HepG2 (cell line): Measurements from ENCODE around the gene HDLBP. TPM values are rescaled to one million over a fixed set of nuclear protein-coding genes. Genes with fewer than 3 reads are reported as not detected.

Experiments used
- DDIT3 ChIP-seq: sonication (generic); formaldehyde crosslinking; IDR thresholded peaks from 2 replicates; pipeline ENCODE4 v1.4.0; 2020; ENCODE audit warnings: mild to moderate bottlenecking, missing genetic modification reagents
- DMTF1 ChIP-seq: sonication (generic); formaldehyde crosslinking; IDR thresholded peaks from 2 replicates; pipeline ENCODE4 v1.4.0; 2020; ENCODE audit warnings: mild to moderate bottlenecking, missing genetic modification reagents
- HOMEZ ChIP-seq: IDR thresholded peaks from 2 replicates; pipeline ENCODE4 v1.6.1; 2016; ENCODE audit warnings: low read depth
- MXD1 ChIP-seq: sonication (generic); formaldehyde crosslinking; IDR thresholded peaks from 2 replicates; pipeline ENCODE4 v1.4.0; 2020; ENCODE audit warnings: mild to moderate bottlenecking, missing genetic modification reagents
- POGZ ChIP-seq: sonication (generic); formaldehyde crosslinking; IDR thresholded peaks from 2 replicates; pipeline ENCODE4 v1.4.0; 2020; ENCODE audit warnings: mild to moderate bottlenecking, missing genetic modification reagents
- TFDP1 ChIP-seq: IDR thresholded peaks from 2 replicates; pipeline ENCODE4 v1.6.1; 2016; ENCODE audit warnings: missing compliant biosample characterization, missing genetic modification reagents, borderline replicate concordance
- ZBTB42 ChIP-seq: sonication (generic); formaldehyde crosslinking; IDR thresholded peaks from 2 replicates; pipeline ENCODE4 v1.5.0; 2020; ENCODE audit warnings: mild to moderate bottlenecking, missing genetic modification reagents
- ZBTB7B ChIP-seq: sonication (generic); formaldehyde crosslinking; IDR thresholded peaks from 2 replicates; pipeline ENCODE4 v1.4.0; 2020; ENCODE audit warnings: missing genetic modification reagents
- ZEB1 ChIP-seq: IDR thresholded peaks from 2 replicates; pipeline ENCODE4 v1.6.1; 2012; ENCODE audit warnings: mild to moderate bottlenecking, low read depth, inconsistent platforms; ENCODE audit not compliant: insufficient replicate concordance
- ZFAT ChIP-seq: sonication (generic); formaldehyde crosslinking; conservative IDR thresholded peaks from 2 replicates; pipeline ENCODE4 v1.8.1; 2023; ENCODE audit warnings: missing genetic modification reagents, inconsistent platforms
- ZFY ChIP-seq: sonication (generic); formaldehyde crosslinking; IDR thresholded peaks from 2 replicates; pipeline ENCODE4 v1.4.0; 2020; ENCODE audit warnings: missing genetic modification reagents
- ZNF12 ChIP-seq: sonication (generic); formaldehyde crosslinking; IDR thresholded peaks from 2 replicates; pipeline ENCODE4 v1.5.0; 2020; ENCODE audit warnings: missing genetic modification reagents
- ZNF24 ChIP-seq: fragments of 450-650 bp; IDR thresholded peaks from 2 replicates; pipeline ENCODE4 v1.6.1; 2017; ENCODE audit warnings: antibody characterized with exemption, mild to moderate bottlenecking
- ZNF296 ChIP-seq: sonication (generic); formaldehyde crosslinking; conservative IDR thresholded peaks from 2 replicates; pipeline ENCODE4 v1.5.0; 2020; ENCODE audit warnings: mild to moderate bottlenecking, missing genetic modification reagents
- ZNF567 ChIP-seq: sonication (generic); formaldehyde crosslinking; IDR thresholded peaks from 2 replicates; pipeline ENCODE4 v1.8.1; 2023; ENCODE audit warnings: mild to moderate bottlenecking, missing genetic modification reagents, borderline replicate concordance
- ZNF629 ChIP-seq: sonication (generic); formaldehyde crosslinking; conservative IDR thresholded peaks from 2 replicates; pipeline ENCODE4 v1.5.0; 2020; ENCODE audit warnings: missing genetic modification reagents
- ZNF740 ChIP-seq: sonication (generic); formaldehyde crosslinking; IDR thresholded peaks from 2 replicates; pipeline ENCODE4 v1.4.0; 2020; ENCODE audit warnings: missing genetic modification reagents
- ZNF800 ChIP-seq: sonication (generic); formaldehyde crosslinking; IDR thresholded peaks from 2 replicates; pipeline ENCODE4 v1.4.0; 2020; ENCODE audit warnings: missing genetic modification reagents
- ZSCAN12 ChIP-seq: sonication (generic); formaldehyde crosslinking; IDR thresholded peaks from 2 replicates; pipeline ENCODE4 v1.9.0; 2021; ENCODE audit warnings: mild to moderate bottlenecking, missing genetic modification reagents
- polyA plus RNA-seq, 8 experiments: library from polyadenylated mRNA; depleted of rRNA in 3 of 8; stranded (reverse) in 7 of 8; unstranded in 1 of 8; fragments of >200 nt; fragmentation: Illumina TruSeq in 4 of 8; extraction: Trizol in 4 of 8; gene quantifications; 2 replicates each; pipeline versions ENCODE4 v1.2.1 to v1.2.3, GENCODE V29; 2011 to 2016; ENCODE audit warnings: low read depth in 4 of 8, missing spikeins in 1 of 8, mixed read lengths in 1 of 8; ENCODE audit not compliant: insufficient read depth in 1 of 8
- total RNA-seq, 5 experiments: library from RNA; depleted of rRNA; stranded (reverse); fragments of >200 nt; fragmentation: Illumina TruSeq; extraction: Trizol; gene quantifications; 2 replicates each; pipeline ENCODE4 v1.2.3, GENCODE V29; 2016; ENCODE audit warnings: low read depth in 1 of 5

HDLBP gene
- total and polyA plus RNA-seq, 2 of the 13 experiments (the other 11 are each of a cell fraction or from before 2014, with no cell fraction given): 464 to 707 TPM

- 0 out of 2 replicates have a peak, but pooled peaks have one; percentile 49 for TF ChIP-seq HOMEZ (CRISPR knock-in tag)
- peak; percentile 50; the same call in 1 of the 2 replicates for TF ChIP-seq POGZ (CRISPR knock-in tag)
- TF ChIP-seq ZFY (CRISPR knock-in tag): peak; percentile 87
- TF ChIP-seq ZNF629 (CRISPR knock-in tag): 0 out of 2 replicates have a peak, but pooled peaks have one; percentile 14
- peak; percentile 97 for TF ChIP-seq MXD1 (CRISPR knock-in tag)
- TF ChIP-seq ZBTB42 (CRISPR knock-in tag): peak; percentile 66; the same call in 1 of the 2 replicates
- TF ChIP-seq ZNF12: no peak; the same call in 1 of the 2 replicates
- TF ChIP-seq ZNF800 (CRISPR knock-in tag): peak; percentile 93
- TF ChIP-seq ZNF24: no peak
- peak; percentile 88; the same call in 1 of the 2 replicates for TF ChIP-seq ZNF296 (CRISPR knock-in tag)
- TF ChIP-seq ZSCAN12 (CRISPR knock-in tag): peak; percentile 77; the same call in 1 of the 2 replicates
- peak; percentile 48; the same call in 1 of the 2 replicates for TF ChIP-seq ZNF567 (CRISPR knock-in tag)
- peak; percentile 47; the same call in 1 of the 2 replicates for TF ChIP-seq DDIT3
- peak; percentile 69; the same call in 1 of the 2 replicates for TF ChIP-seq ZBTB7B
- TF ChIP-seq DMTF1 (CRISPR knock-in tag): no peak
- peak; percentile 79 for TF ChIP-seq TFDP1
- TF ChIP-seq ZEB1: peak; percentile 81
- no peak for TF ChIP-seq ZFAT
- TF ChIP-seq ZNF740 (CRISPR knock-in tag): 0 out of 2 replicates have a peak, but pooled peaks have one; percentile 49
Measured at GRCh38 chr2:241217320-241218031, 98.0 kb downstream of the HDLBP start (continued).
